Measurements from ENCODE around the gene ZNF512. TPM values are rescaled to one million over a fixed set of nuclear protein-coding genes. Genes with fewer than 3 reads are reported as not detected.

ZNF512 gene
- total and polyA plus RNA-seq, 9 of the 15 experiments (the other 6 are each of a cell fraction or from before 2014, with no cell fraction given) = 24.7 to 101 (median 65.9) TPM

GRCh38 chr2:27582695-27583389 is at the start of gene ZNF512 (continued):
- TF ChIP-seq GABPB1 (CRISPR knock-in tag; IDR thresholded peaks at IDR 0.05) (peak; percentile 94), YBX1 (IDR thresholded peaks at IDR 0.05) (no peak), MED1 (CRISPR knock-in tag; IDR thresholded peaks at IDR 0.05; ENCODE audit: borderline replicate concordance) (no peak), MBD2 (IDR thresholded peaks at IDR 0.05; ENCODE audit: borderline replicate concordance, low read depth) (no peak; the same call in 1 of the 2 replicates), ZNF830 (CRISPR knock-in tag; IDR thresholded peaks at IDR 0.05) (no peak), ZNF57 (CRISPR knock-in tag; IDR thresholded peaks at IDR 0.05) (no peak), POLR2G (IDR thresholded peaks at IDR 0.05; ENCODE audit: low read depth, low read length) (peak; percentile 88), HINFP (tag; conservative IDR thresholded peaks at IDR 0.05; ENCODE audit: low read depth) (peak; percentile 97), ETV5 (CRISPR knock-in tag; IDR thresholded peaks at IDR 0.05; ENCODE audit: low read depth) (peak; percentile 89), SMAD3 (CRISPR knock-in tag; conservative IDR thresholded peaks at IDR 0.05) (no peak), NR1H2 (CRISPR knock-in tag; IDR thresholded peaks at IDR 0.05) (no peak), ZNF395 (CRISPR knock-in tag; IDR thresholded peaks at IDR 0.05) (no peak), HCFC1 (IDR thresholded peaks at IDR 0.05; ENCODE audit: low read depth, low read length) (peak; percentile 44; the same call in 1 of the 2 replicates), RBM15 (IDR thresholded peaks at IDR 0.05; ENCODE audit: insufficient read depth, low read length) (no peak), ZNF668 (CRISPR knock-in tag; IDR thresholded peaks at IDR 0.05) (no peak), ZNF696 (CRISPR knock-in tag; conservative IDR thresholded peaks at IDR 0.05) (no peak), THRAP3 (IDR thresholded peaks at IDR 0.05; ENCODE audit: borderline replicate concordance) (no peak), CREB1 (IDR thresholded peaks at IDR 0.05) (peak; percentile 50), CREB1 (CRISPR knock-in tag; IDR thresholded peaks at IDR 0.05) (peak; percentile 61; the same call in 1 of the 2 replicates), PHB (CRISPR knock-in tag; IDR thresholded peaks at IDR 0.05) (no peak), SNAPC5 (CRISPR knock-in tag; IDR thresholded peaks at IDR 0.05) (no peak), ZBTB49 (CRISPR knock-in tag; IDR thresholded peaks at IDR 0.05; ENCODE audit: borderline replicate concordance) (no peak)

All from K562 (cell line).